ENCODE results near the gene HYAL3.

- TF ChIP-seq CTCF (IDR thresholded peaks at IDR 0.05) (no peak), EZH2 (IDR thresholded peaks at IDR 0.05; ENCODE audit: borderline replicate concordance, insufficient read depth, low read depth, low read length, poor library complexity, severe bottlenecking) (no peak)
Measured at GRCh38 chr3:50327129-50327528, 27.9 kb upstream of the HYAL3 start.

All from B cell (primary cell).